Hepatocyte (in vitro differentiated cells): ENCODE results near the gene ATP8A2. TPM values are rescaled to one million over a fixed set of nuclear protein-coding genes. Genes with fewer than 3 reads are reported as not detected.

Experiments
- DNase-seq: peaks from one replicate; pipeline ENCODE4 v3.0.0-alpha.2; 2016; ENCODE audit warnings: low spot score
- H2AFZ ChIP-seq: fragments of 200-600 bp; sonication (generic); 2 replicates; pipeline ENCODE4 v1.6.0; 2016; ENCODE audit warnings: antibody characterized with exemption, mild to moderate bottlenecking
- H3K27ac ChIP-seq: fragments of 200-600 bp; sonication (generic); 2 replicates; pipeline ENCODE4 v1.5.1; 2016; ENCODE audit warnings: mild to moderate bottlenecking
- H3K27me3 ChIP-seq: fragments of 200-600 bp; sonication (generic); 2 replicates; pipeline ENCODE4 v1.6.1; 2016
- H3K36me3 ChIP-seq: fragments of 200-600 bp; sonication (generic); replicated peaks from 2 replicates; pipeline ENCODE4 v1.5.1; 2016; ENCODE audit warnings: low read depth; ENCODE audit not compliant: insufficient read depth
- H3K4me1 ChIP-seq: fragments of 200-600 bp; sonication (generic); 2 replicates; pipeline ENCODE4 v1.5.1; 2016; ENCODE audit warnings: mild to moderate bottlenecking, moderate library complexity; ENCODE audit not compliant: insufficient read depth
- H3K4me2 ChIP-seq: fragments of 200-600 bp; sonication (generic); 2 replicates; pipeline ENCODE4 v1.6.0; 2016
- H3K4me3 ChIP-seq: fragments of 200-600 bp; sonication (generic); 2 replicates; pipeline ENCODE4 v1.5.1; 2016; ENCODE audit warnings: mild to moderate bottlenecking
- H3K79me2 ChIP-seq: fragments of 200-600 bp; sonication (generic); 2 replicates; pipeline ENCODE4 v1.6.0; 2017; ENCODE audit warnings: mild to moderate bottlenecking
- H3K9me2 ChIP-seq: fragments of 200-600 bp; sonication (generic); replicated peaks from 2 replicates; pipeline ENCODE4 v1.6.0; 2017; ENCODE audit warnings: mild to moderate bottlenecking; ENCODE audit not compliant: insufficient read depth
- H3K9me3 ChIP-seq: fragments of 200-600 bp; sonication (generic); 2 replicates; pipeline ENCODE4 v1.5.1; 2016; ENCODE audit warnings: low read depth, mild to moderate bottlenecking
- H4K20me1 ChIP-seq: fragments of 200-600 bp; sonication (generic); 2 replicates; pipeline ENCODE4 v1.6.0; 2016; ENCODE audit warnings: mild to moderate bottlenecking; ENCODE audit not compliant: insufficient read depth, poor library complexity, severe bottlenecking
- CTCF ChIP-seq: fragments of 200-600 bp; sonication (generic); IDR thresholded peaks from 2 replicates; pipeline ENCODE4 v1.5.1; 2016; ENCODE audit warnings: antibody characterized with exemption, mild to moderate bottlenecking; ENCODE audit not compliant: poor library complexity
- EZH2 ChIP-seq: fragments of 200-600 bp; sonication (generic); IDR thresholded peaks from 2 replicates; pipeline ENCODE4 v1.6.1; 2016; ENCODE audit warnings: antibody characterized with exemption, mild to moderate bottlenecking, borderline replicate concordance
- EZH2phosphoT487 ChIP-seq: fragments of 200-600 bp; sonication (generic); IDR thresholded peaks from one replicate; pipeline ENCODE4 v1.6.1; 2018; ENCODE audit warnings: antibody characterized with exemption, mild to moderate bottlenecking, low read depth, moderate library complexity; ENCODE audit not compliant: unreplicated experiment, severe bottlenecking
- WGBS: methylation state at CpG from one replicate; pipeline ENCODE4 v1.1.6; 2016; ENCODE audit warnings: low lambda C conversion rate; ENCODE audit errors: missing lambda C conversion rate; 5-methylcytosine and 5-hydroxymethylcytosine counted together
- polyA plus RNA-seq: library from polyadenylated mRNA; unstranded; fragments of >200 nt; fragmentation: Nextera tagmentation; extraction: Ambion mirVana; gene quantifications from 2 replicates; pipeline ENCODE4 v1.2.1, GENCODE V29; 2016
- total RNA-seq: library from RNA; depleted of rRNA; stranded (reverse); fragments of >200 nt; gene quantifications from 2 replicates; pipeline ENCODE4 v1.2.3, GENCODE V29; 2014

ATP8A2 gene
- total and polyA plus RNA-seq, 2 experiments from 2014 or later = 2.1 to 3.1 TPM

DNA sequence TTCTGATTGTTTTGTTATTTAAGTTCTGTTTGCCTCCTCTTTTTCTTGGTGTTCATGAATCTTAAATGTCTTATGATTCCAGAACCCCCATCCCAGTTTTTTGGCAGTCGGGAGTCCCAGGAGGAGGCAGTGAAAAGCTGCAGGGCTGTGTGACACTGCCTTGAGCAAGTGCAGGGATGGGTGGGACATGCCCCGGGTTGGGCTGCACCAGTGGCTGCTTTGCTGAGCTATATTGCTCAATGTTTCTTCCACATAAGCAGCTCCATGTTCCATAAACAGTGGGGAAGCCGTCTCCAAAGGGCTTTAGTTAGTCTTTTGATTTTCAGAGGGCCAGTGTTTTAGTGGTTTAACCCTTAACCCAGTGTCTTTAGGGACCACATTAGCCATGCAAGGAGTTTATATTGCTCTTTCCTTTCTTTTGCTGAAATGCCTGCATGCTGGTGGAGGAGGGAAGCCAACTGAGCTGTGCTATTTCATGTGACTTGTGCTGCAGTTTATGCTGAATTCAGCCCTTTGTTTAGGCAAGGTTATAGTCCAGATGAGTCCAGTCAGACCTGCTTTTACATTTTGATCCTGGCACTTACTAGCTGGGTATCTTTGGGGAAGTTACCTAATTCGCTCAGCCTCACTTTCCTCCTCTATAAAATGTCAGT is 13.1 kb downstream of the ATP8A2 start:
- TF ChIP-seq CTCF (no peak), EZH2 (no peak), EZH2phosphoT487 (no peak)
- no peaks in the 10 kb centered on the region for H4K20me1 ChIP-seq
- no peaks in the 10 kb centered on the region for H3K9me2 ChIP-seq
- H2AFZ ChIP-seq = no peak overlapping the region
- no peak overlapping the region for H3K4me2 ChIP-seq
- 37% methylated on average over 4 of the region's 4 CpGs for WGBS
- no peaks in the 10 kb centered on the region for H3K4me1 ChIP-seq
- no peaks in the 10 kb centered on the region for H3K79me2 ChIP-seq
- H3K36me3 ChIP-seq = no peaks in the 10 kb centered on the region
- H3K4me3 ChIP-seq = no peak overlapping the region
- H3K27me3 ChIP-seq = no peaks in the 10 kb centered on the region
- H3K9me3 ChIP-seq = no peaks in the 10 kb centered on the region
- peak; percentile 30 for DNase-seq
- no peak overlapping the region for H3K27ac ChIP-seq

DNA sequence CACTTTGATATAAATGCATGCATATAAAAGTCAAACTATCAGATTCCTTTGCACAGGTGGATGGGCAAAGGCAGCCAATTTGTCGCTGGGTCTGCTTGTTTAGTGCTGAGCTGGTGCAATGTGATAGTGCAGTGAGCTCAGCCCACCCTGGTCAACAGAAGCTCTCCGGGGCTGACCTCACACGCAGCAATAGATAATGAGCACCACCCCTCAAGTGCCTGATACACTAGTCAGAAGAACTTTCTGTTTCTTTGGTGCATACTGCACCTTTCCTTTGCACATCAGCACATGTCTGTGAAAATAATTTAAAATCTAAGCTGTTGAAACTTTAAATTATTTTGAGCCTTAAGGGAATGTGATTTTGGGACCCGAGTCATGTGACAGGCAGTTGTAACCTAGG is 20.2 kb downstream of the ATP8A2 start:
- no peaks in the 10 kb centered on the region for H3K36me3 ChIP-seq
- H2AFZ ChIP-seq = no peak overlapping the region
- no peak overlapping the region for H3K4me2 ChIP-seq
- H3K27ac ChIP-seq = no peak overlapping the region
- no peaks in the 10 kb centered on the region for H3K9me3 ChIP-seq
- no peaks in the 10 kb centered on the region for H3K27me3 ChIP-seq
- no peaks in the 10 kb centered on the region for H3K4me1 ChIP-seq
- H3K4me3 ChIP-seq = no peak overlapping the region
- H3K9me2 ChIP-seq = no peaks in the 10 kb centered on the region
- no peaks in the 10 kb centered on the region for H4K20me1 ChIP-seq
- no peaks in the 10 kb centered on the region for H3K79me2 ChIP-seq
- TF ChIP-seq CTCF (no peak), EZH2 (no peak), EZH2phosphoT487 (no peak)
- 48% methylated on average over 4 of the region's 4 CpGs for WGBS
- no peak for DNase-seq

- no peaks in the 10 kb centered on the region for H3K9me3 ChIP-seq
- TF ChIP-seq EZH2phosphoT487 (no peak), CTCF (no peak), EZH2 (no peak)
- no peaks in the 10 kb centered on the region for H4K20me1 ChIP-seq
- H3K36me3 ChIP-seq = no peaks in the 10 kb centered on the region
- H3K4me1 ChIP-seq = no peaks in the 10 kb centered on the region
- WGBS = 76% methylated on average over 4 of the region's 4 CpGs
- H3K79me2 ChIP-seq = no peaks in the 10 kb centered on the region
- no peak overlapping the region for H3K4me3 ChIP-seq
- no peak for DNase-seq
- no peak overlapping the region for H3K4me2 ChIP-seq
- no peak overlapping the region for H3K27ac ChIP-seq
- H3K27me3 ChIP-seq = no peaks in the 10 kb centered on the region
- H3K9me2 ChIP-seq = no peaks in the 10 kb centered on the region
- no peak overlapping the region for H2AFZ ChIP-seq
Measured at GRCh38 chr13:25394402-25395060, 22.8 kb downstream of the ATP8A2 start.
